ENCODE results near the gene TTC16. TPM values are rescaled to one million over a fixed set of nuclear protein-coding genes. Genes with fewer than 3 reads are reported as not detected.

The TTC16 gene
- total and polyA plus RNA-seq, 2 donors (not counting 3 experiments of a cell fraction or from before 2014, with no cell fraction given), result not detected

- Histone ChIP-seq H4K20me1 (replicated peaks; ENCODE audit: control insufficient read depth, extremely low read depth, insufficient read depth, low read length) (no peaks in the 10 kb centered on the region), H3K4me2 (ENCODE audit: insufficient read depth, low read length) (no peak overlapping the region), H3K4me3 (replicated peaks in 1 of 3; ENCODE audit: insufficient read depth in 1 of 3, low read depth in 1 of 3, low read length in 3 of 3) (no peak overlapping the region), H3K27ac (ENCODE audit: insufficient read depth, low read depth, low read length) (no peak overlapping the region), H3K27me3 (ENCODE audit: control insufficient read depth in 2 of 2, insufficient read depth in 2 of 2, low read length in 2 of 2) (no peaks in the 10 kb centered on the region), H3K4me1 (ENCODE audit: control insufficient read depth, extremely low read depth, insufficient read depth, low read length) (no peaks in the 10 kb centered on the region), H3K9ac (replicated peaks; ENCODE audit: extremely low read depth, insufficient read depth, low read length) (no peak overlapping the region), H3K9me3 (replicated peaks; ENCODE audit: control insufficient read depth, insufficient read depth, low read length) (no peaks in the 10 kb centered on the region), H3K9me1 (replicated peaks; ENCODE audit: control insufficient read depth, extremely low read depth, insufficient read depth, low read length) (no peaks in the 10 kb centered on the region), H3K36me3 (ENCODE audit: control insufficient read depth in 2 of 2, extremely low read depth in 1 of 2, insufficient read depth in 2 of 2, low read length in 2 of 2) (peaks cover 0 to 11% of the 10 kb centered on the region in 2 experiments), H3K79me2 (ENCODE audit: control insufficient read depth, insufficient read depth, low read length) (no peaks in the 10 kb centered on the region), H2AFZ (ENCODE audit: low read depth, low read length) (no peak overlapping the region)
- DNase-seq (ENCODE audit: low read depth, low spot score) (no peak), FAIRE-seq (no peak)
- no peak for TF ChIP-seq POLR2A (IDR thresholded peaks at IDR 0.05; ENCODE audit: low read depth, low read length)
- TF ChIP-seq GATA2 (IDR thresholded peaks at IDR 0.05; ENCODE audit: insufficient read depth, insufficient read length, low read depth, low read length), result no peak
- no peak for TF ChIP-seq MAX (IDR thresholded peaks at IDR 0.05; ENCODE audit: insufficient read depth, insufficient read length)
- TF ChIP-seq FOS (IDR thresholded peaks at IDR 0.05; ENCODE audit: borderline replicate concordance, insufficient read depth, low read length), result no peak
- TF ChIP-seq MYC (IDR thresholded peaks at IDR 0.05; ENCODE audit: low read depth, low read length), result no peak
- no peak for TF ChIP-seq POLR2AphosphoS5 (IDR thresholded peaks at IDR 0.05; ENCODE audit: insufficient read depth, low read depth, low read length)
- no peak for TF ChIP-seq EZH2 (IDR thresholded peaks at IDR 0.05; ENCODE audit: borderline replicate concordance, low read depth, low read length, severe bottlenecking)
- TF ChIP-seq CTCF (IDR thresholded peaks at IDR 0.05; ENCODE audit: extremely low read depth in 1 of 2, insufficient read depth in 1 of 2, low read depth in 1 of 2, low read length in 2 of 2), result no peak
- no peak for TF ChIP-seq JUN (IDR thresholded peaks at IDR 0.05; ENCODE audit: borderline replicate concordance, insufficient read depth, insufficient read length, low read depth)
- BruUV-seq (replicated peaks), result no TSS peak
- CTCF ChIA-PET, result interaction anchor here (1.5 kb wide), 1 partner anchor 41 kb away, joined by 3 read pairs; no protein-coding TSS in a partner anchor
- dilution Hi-C loops (cut with MboI; ENCODE audit: extremely low pct_ligation_motif_present, low sequenced_read_pairs), result no loop called here
- POLR2A ChIA-PET, result no interaction called here
- intact Hi-C loops (cut with micrococcal nuclease), result no loop called here
Measured at GRCh38 chr9:127693143-127693542, 22.7 kb upstream of the TTC16 start.
